H1 (cell line): Measurements from ENCODE around the gene UGT1A9.

Source experiments
- EP300 ChIP-seq, 2 experiments: IDR thresholded peaks; 1 replicate in 1 of 2; 2 replicates in 1 of 2; pipeline ENCODE4 v1.6.1; 2011 to 2012; ENCODE audit warnings: low read depth in 2 of 2, low read length in 2 of 2, mild to moderate bottlenecking in 2 of 2, borderline replicate concordance in 1 of 2, inconsistent platforms in 1 of 2, moderate library complexity in 1 of 2
- TF ChIP-seq, protein P1 (sequence below), 3 experiments: IDR thresholded peaks; 1 replicate in 2 of 3; 2 replicates in 1 of 3; pipeline versions ENCODE4 v1.5.1 to v1.6.1; 2011; ENCODE audit warnings: low read length in 3 of 3, mild to moderate bottlenecking in 3 of 3, inconsistent platforms in 2 of 3, low read depth in 1 of 3, moderate library complexity in 1 of 3; ENCODE audit not compliant: insufficient read depth in 1 of 3; ENCODE audit errors: control extremely low read depth in 1 of 3
- TF ChIP-seq, protein P2 (sequence below): IDR thresholded peaks from 2 replicates; pipeline ENCODE4 v1.6.1; 2011; ENCODE audit warnings: low read depth, mild to moderate bottlenecking, low read length; ENCODE audit not compliant: insufficient read depth

DNA sequence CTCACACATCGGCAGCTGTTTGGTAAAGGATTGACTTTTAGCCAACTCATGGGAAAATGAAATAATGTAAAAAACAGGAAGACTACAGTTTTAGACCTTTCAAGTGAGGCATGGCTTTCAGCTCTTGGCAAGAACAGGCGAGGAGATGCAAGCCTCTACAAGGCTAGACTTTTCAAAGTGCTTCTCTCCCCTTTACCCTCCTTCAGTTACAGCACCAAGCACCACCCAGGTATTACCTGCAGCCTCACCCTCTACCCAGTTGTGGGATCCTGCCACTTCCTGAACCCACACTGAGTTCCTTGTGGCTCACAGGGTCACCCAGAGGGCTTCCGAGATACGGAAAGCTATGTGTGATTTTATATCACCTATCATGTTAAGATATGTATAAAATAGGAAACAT, 20.7 kb upstream of the UGT1A9 start:
- TF ChIP-seq EP300 (IDR thresholded peaks at IDR 0.05; ENCODE audit: borderline replicate concordance in 1 of 2, low read depth in 2 of 2, low read length in 2 of 2): no peak
- TF ChIP-seq, protein P1, sequence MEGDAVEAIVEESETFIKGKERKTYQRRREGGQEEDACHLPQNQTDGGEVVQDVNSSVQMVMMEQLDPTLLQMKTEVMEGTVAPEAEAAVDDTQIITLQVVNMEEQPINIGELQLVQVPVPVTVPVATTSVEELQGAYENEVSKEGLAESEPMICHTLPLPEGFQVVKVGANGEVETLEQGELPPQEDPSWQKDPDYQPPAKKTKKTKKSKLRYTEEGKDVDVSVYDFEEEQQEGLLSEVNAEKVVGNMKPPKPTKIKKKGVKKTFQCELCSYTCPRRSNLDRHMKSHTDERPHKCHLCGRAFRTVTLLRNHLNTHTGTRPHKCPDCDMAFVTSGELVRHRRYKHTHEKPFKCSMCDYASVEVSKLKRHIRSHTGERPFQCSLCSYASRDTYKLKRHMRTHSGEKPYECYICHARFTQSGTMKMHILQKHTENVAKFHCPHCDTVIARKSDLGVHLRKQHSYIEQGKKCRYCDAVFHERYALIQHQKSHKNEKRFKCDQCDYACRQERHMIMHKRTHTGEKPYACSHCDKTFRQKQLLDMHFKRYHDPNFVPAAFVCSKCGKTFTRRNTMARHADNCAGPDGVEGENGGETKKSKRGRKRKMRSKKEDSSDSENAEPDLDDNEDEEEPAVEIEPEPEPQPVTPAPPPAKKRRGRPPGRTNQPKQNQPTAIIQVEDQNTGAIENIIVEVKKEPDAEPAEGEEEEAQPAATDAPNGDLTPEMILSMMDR (IDR thresholded peaks at IDR 0.05; ENCODE audit: control extremely low read depth in 1 of 3, insufficient read depth in 1 of 3, low read depth in 1 of 3, low read length in 3 of 3): no peak
- TF ChIP-seq, protein P2, sequence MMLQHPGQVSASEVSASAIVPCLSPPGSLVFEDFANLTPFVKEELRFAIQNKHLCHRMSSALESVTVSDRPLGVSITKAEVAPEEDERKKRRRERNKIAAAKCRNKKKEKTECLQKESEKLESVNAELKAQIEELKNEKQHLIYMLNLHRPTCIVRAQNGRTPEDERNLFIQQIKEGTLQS: no peak
